Measurements from ENCODE around the gene SPG7. TPM values are rescaled to one million over a fixed set of nuclear protein-coding genes. Genes with fewer than 3 reads are reported as not detected.

The SPG7 gene
- total and polyA plus RNA-seq, 9 of the 15 experiments (the other 6 are each of a cell fraction or from before 2014, with no cell fraction given), result 5.8 to 89.1 (median 49.4) TPM

DNA sequence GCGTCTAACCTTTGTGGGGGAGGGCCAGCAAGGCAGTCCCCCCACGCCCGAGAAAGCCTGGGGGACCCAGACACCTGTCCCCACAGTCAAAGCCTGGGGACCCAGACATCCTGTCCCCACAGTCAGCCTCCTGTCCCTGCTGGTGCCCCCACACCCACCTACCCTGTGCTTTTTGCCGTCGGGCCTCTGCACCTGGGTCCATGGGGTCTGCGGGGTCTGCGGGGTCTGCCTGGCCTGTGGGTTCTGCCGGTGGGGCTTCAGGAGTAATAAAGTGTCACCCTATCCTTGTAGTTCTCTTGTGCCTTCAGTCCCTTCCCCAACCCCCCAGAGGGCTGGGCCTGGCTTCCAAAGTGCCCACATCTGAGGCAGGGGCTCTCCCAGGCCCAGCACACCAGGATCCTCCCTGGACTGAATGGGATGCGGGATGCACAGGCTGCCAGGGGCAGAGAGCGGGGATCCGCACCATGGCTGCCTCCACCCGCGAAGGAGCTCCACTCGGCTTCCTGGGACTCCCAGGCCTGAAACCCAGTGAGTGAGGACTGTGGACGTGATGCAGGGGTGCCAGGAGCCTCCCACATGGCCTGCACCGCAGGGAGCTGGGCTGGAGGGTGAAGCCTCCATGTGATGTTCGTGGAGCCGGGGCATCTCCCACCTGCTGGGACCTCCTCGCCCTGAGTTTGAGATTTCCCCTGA lies 88.9 kb downstream of the SPG7 start:
- no peak overlapping the region for H2AFZ ChIP-seq (ENCODE audit: low read depth, low read length)
- intact Hi-C loops (cut with micrococcal nuclease) (no loop called here), in situ Hi-C loops (cut with MboI) (loop anchor here (10.0 kb wide), 1 partner anchor 268 kb away; no protein-coding TSS in a partner anchor)
- H3K4me1 ChIP-seq (replicated peaks in 1 of 2; ENCODE audit: control insufficient read depth in 2 of 2, insufficient read depth in 2 of 2, low read length in 2 of 2), result peaks cover 0 to 52% of the 10 kb centered on the region in 2 experiments; a peak in 3 of 5 replicates
- ATAC-seq (no peak), DNase-seq (ENCODE audit: extremely low read depth in 1 of 4, low spot score in 3 of 4) (no peak), FAIRE-seq (no peak)
- no peaks in the 10 kb centered on the region for H4K20me1 ChIP-seq (replicated peaks; ENCODE audit: control insufficient read depth, insufficient read depth, low read length)
- no peak overlapping the region for H3K4me3 ChIP-seq
- H3K4me2 ChIP-seq (ENCODE audit: insufficient read depth, low read length), result no peak overlapping the region
- H3K27ac ChIP-seq (ENCODE audit: extremely low read depth, low read depth, low read length), result no peak overlapping the region
- TF ChIP-seq ZNF174 (CRISPR knock-in tag; IDR thresholded peaks at IDR 0.05), result no peak
- TF ChIP-seq THRAP3 (IDR thresholded peaks at IDR 0.05; ENCODE audit: borderline replicate concordance), result no peak
- TF ChIP-seq DEAF1 (CRISPR knock-in tag; IDR thresholded peaks at IDR 0.05), result no peak
- peak; percentile 61 for TF ChIP-seq POLR2G (IDR thresholded peaks at IDR 0.05; ENCODE audit: low read depth, low read length)
- peak; percentile 43 for TF ChIP-seq FIP1L1 (IDR thresholded peaks at IDR 0.05; ENCODE audit: low read depth, low read length, poor library complexity, severe bottlenecking)
- peak; percentile 52; the same call in 1 of the 2 replicates for TF ChIP-seq POLR2A (conservative IDR thresholded peaks at IDR 0.05)
- TF ChIP-seq, protein P1, sequence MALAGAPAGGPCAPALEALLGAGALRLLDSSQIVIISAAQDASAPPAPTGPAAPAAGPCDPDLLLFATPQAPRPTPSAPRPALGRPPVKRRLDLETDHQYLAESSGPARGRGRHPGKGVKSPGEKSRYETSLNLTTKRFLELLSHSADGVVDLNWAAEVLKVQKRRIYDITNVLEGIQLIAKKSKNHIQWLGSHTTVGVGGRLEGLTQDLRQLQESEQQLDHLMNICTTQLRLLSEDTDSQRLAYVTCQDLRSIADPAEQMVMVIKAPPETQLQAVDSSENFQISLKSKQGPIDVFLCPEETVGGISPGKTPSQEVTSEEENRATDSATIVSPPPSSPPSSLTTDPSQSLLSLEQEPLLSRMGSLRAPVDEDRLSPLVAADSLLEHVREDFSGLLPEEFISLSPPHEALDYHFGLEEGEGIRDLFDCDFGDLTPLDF (CRISPR knock-in tag; IDR thresholded peaks at IDR 0.05), result no peak
- TF ChIP-seq ZSCAN32 (CRISPR knock-in tag; IDR thresholded peaks at IDR 0.05), result no peak
- 0 out of 2 replicates have a peak, but pooled peaks have one; percentile 7 for TF ChIP-seq POLR2AphosphoS5 (IDR thresholded peaks at IDR 0.05; ENCODE audit: control insufficient read depth, insufficient read depth, low read depth, low read length)
- 0 out of 2 replicates have a peak, but pooled peaks have one; percentile 42 for TF ChIP-seq ZBTB7A (IDR thresholded peaks at IDR 0.05; ENCODE audit: borderline replicate concordance, control insufficient read depth, low read depth, low read length)
- peaks cover 25% of the 10 kb centered on the region; the same call in 2 of the 3 replicates for H3K36me3 ChIP-seq (ENCODE audit: control insufficient read depth, insufficient read depth, low read length)
- H3K9me3 ChIP-seq (replicated peaks; ENCODE audit: control insufficient read depth, insufficient read depth, low read depth, low read length), result no peaks in the 10 kb centered on the region
- H3K27me3 ChIP-seq (ENCODE audit: control insufficient read depth in 2 of 2, insufficient read depth in 2 of 2, low read length in 2 of 2), result no peaks in the 10 kb centered on the region
- no peaks in the 10 kb centered on the region for H3K9me1 ChIP-seq (ENCODE audit: control insufficient read depth, insufficient read depth, low read length)
- CTCF ChIA-PET (ENCODE audit: low intra/inter-chr PET ratio), result no interaction called here
- no TSS peak for BruUV-seq (replicated peaks)
- no peaks in the 10 kb centered on the region for H3K79me2 ChIP-seq (ENCODE audit: control insufficient read depth, insufficient read depth, low read length)
- H3K9ac ChIP-seq (ENCODE audit: insufficient read depth in 1 of 2, low read depth in 2 of 2, low read length in 2 of 2), result peak overlapping the region in 1 of 2 experiments; percentile 81; a peak in 2 of 4 replicates
- POLR2A ChIA-PET, result interaction anchor here (0.7 kb wide), 1 partner anchor 89 kb away, joined by 3 read pairs; the partner anchor contains the start of gene CDK10
- WGBS (ENCODE audit: insufficient coverage, low coverage, missing lambda C conversion rate), result 78% methylated on average over 12 of the region's 19 CpGs
